KMS-11 (cell line): ENCODE measurements around the gene LDLRAD2.
"Not testable (repeated sequence)": the region's sequence is repeated elsewhere in the genome, so short reads cannot be mapped to it uniquely, and the experiment has no call there.

Experiments used
- H2AFZ ChIP-seq: fragments of 200-600 bp; sonication (generic); 2 replicates; pipeline ENCODE4 v1.6.1; 2016; ENCODE audit warnings: antibody characterized with exemption, mixed run types, low read depth
- H3K27ac ChIP-seq: fragments of 200-600 bp; sonication (generic); 2 replicates; pipeline ENCODE4 v1.6.1; 2016; ENCODE audit warnings: mild to moderate bottlenecking, mixed run types
- H3K27me3 ChIP-seq: fragments of 200-600 bp; sonication (generic); 2 replicates; pipeline ENCODE4 v1.6.1; 2017; ENCODE audit warnings: mild to moderate bottlenecking, low read depth, mixed run types, moderate library complexity; ENCODE audit not compliant: insufficient read depth
- H3K36me3 ChIP-seq: fragments of 200-600 bp; sonication (generic); 2 replicates; pipeline ENCODE4 v1.6.1; 2017; ENCODE audit warnings: mild to moderate bottlenecking, mixed run types; ENCODE audit not compliant: insufficient read depth
- H3K4me1 ChIP-seq: fragments of 200-600 bp; sonication (generic); 2 replicates; pipeline ENCODE4 v1.6.1; 2016; ENCODE audit warnings: mild to moderate bottlenecking, low read depth, mixed run types; ENCODE audit not compliant: poor library complexity, severe bottlenecking
- H3K4me2 ChIP-seq: fragments of 200-600 bp; sonication (generic); 2 replicates; pipeline ENCODE4 v1.7.0; 2016; ENCODE audit warnings: mild to moderate bottlenecking, mixed run types
- H3K4me3 ChIP-seq: fragments of 200-600 bp; sonication (generic); IDR thresholded peaks from 2 replicates; pipeline ENCODE4 v1.6.1; 2017; ENCODE audit warnings: low read depth, low read length, mixed read lengths; ENCODE audit not compliant: insufficient read depth
- H3K79me2 ChIP-seq: fragments of 200-600 bp; sonication (generic); 2 replicates; pipeline ENCODE4 v1.6.1; 2016; ENCODE audit warnings: low read depth, mixed run types; ENCODE audit not compliant: insufficient read depth
- H3K9ac ChIP-seq: fragments of 200-600 bp; sonication (generic); 2 replicates; pipeline ENCODE4 v1.6.1; 2016; ENCODE audit warnings: mild to moderate bottlenecking, mixed run types
- H4K20me1 ChIP-seq: fragments of 200-600 bp; sonication (generic); 2 replicates; pipeline ENCODE4 v1.6.1; 2016; ENCODE audit warnings: mild to moderate bottlenecking, mixed run types; ENCODE audit not compliant: insufficient read depth
- TF ChIP-seq, protein P1 (sequence below): fragments of 200-600 bp; sonication (generic); conservative IDR thresholded peaks from 2 replicates; pipeline ENCODE4 v1.6.1; 2017; ENCODE audit warnings: low read depth, mild to moderate bottlenecking, antibody characterized with exemption, low read length, moderate library complexity, mixed read lengths

Gene LDLRAD2

DNA sequence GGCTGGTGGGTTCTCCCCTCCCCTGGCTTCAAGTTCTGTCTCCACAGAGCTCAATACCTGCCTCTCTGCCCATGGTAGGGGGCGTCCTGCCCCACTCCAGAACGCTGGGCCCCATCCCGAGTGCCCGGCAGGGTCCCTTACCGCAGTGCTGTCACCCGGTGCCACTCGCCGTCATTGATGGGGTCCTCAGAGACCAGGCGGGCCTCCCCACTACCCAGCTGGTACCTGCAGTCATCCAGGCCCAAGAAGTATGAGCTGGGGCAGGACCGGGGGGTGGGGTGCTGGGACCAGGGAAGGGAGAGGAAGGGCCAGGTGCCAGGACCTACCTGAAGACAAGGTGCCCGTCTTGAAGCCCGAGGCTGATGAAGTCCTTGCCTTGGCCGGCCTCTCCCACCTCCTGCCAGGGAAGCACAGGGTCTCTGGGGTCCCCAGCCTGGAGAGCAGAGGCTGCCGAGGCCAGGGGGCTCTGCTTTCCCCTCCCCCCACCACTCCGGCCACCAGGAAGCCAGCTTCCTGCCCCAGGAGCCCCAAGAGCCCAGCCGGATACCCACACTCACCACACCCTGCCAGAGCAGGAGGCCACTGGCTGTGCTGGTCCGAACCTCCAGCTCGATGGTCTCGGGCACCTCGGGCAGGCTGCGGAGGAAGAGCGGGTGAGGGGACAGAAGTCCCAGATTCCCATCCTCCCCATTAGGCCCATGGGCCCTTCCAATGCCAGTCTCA lies 12.1 kb downstream of the LDLRAD2 start:
- no peaks in the 10 kb centered on the region for H3K36me3 ChIP-seq
- H3K9ac ChIP-seq: no peak overlapping the region
- no peaks in the 10 kb centered on the region for H4K20me1 ChIP-seq
- no peaks in the 10 kb centered on the region; the same call in 1 of the 2 replicates for H3K27me3 ChIP-seq
- TF ChIP-seq, protein P1, sequence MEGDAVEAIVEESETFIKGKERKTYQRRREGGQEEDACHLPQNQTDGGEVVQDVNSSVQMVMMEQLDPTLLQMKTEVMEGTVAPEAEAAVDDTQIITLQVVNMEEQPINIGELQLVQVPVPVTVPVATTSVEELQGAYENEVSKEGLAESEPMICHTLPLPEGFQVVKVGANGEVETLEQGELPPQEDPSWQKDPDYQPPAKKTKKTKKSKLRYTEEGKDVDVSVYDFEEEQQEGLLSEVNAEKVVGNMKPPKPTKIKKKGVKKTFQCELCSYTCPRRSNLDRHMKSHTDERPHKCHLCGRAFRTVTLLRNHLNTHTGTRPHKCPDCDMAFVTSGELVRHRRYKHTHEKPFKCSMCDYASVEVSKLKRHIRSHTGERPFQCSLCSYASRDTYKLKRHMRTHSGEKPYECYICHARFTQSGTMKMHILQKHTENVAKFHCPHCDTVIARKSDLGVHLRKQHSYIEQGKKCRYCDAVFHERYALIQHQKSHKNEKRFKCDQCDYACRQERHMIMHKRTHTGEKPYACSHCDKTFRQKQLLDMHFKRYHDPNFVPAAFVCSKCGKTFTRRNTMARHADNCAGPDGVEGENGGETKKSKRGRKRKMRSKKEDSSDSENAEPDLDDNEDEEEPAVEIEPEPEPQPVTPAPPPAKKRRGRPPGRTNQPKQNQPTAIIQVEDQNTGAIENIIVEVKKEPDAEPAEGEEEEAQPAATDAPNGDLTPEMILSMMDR: no peak
- no peaks in the 10 kb centered on the region for H3K4me1 ChIP-seq
- H3K27ac ChIP-seq: no peak overlapping the region
- no peaks in the 10 kb centered on the region for H3K79me2 ChIP-seq
- no peak overlapping the region for H3K4me2 ChIP-seq
- no peak overlapping the region for H3K4me3 ChIP-seq
- H2AFZ ChIP-seq: no peak overlapping the region

DNA sequence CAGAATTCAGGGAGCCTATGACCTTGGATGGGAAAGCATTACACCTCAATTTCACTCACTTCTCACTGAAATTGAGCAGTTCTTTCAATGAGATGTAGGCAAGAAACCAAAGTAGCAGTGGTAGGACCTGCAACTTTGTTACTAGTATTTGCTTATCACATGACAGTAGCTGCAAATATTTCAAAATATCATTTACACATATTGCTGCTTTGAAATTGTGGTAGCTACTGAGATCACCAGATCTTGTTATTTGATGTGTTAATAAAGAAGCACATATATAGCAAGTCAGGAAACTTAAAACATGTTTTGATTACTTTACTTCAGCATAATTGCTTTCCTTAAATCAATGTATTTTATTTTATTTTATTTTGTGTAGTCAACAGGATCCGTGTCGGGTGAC lies 12.9 kb downstream of the LDLRAD2 start:
- H4K20me1 ChIP-seq: no peaks in the 10 kb centered on the region
- H3K27ac ChIP-seq: no peak overlapping the region
- TF ChIP-seq, protein P1: no peak
- H3K27me3 ChIP-seq: no peaks in the 10 kb centered on the region; the same call in 1 of the 2 replicates
- H3K4me1 ChIP-seq: no peaks in the 10 kb centered on the region
- no peak overlapping the region for H3K4me2 ChIP-seq
- no peak overlapping the region for H2AFZ ChIP-seq
- H3K9ac ChIP-seq: no peak overlapping the region
- no peak overlapping the region for H3K4me3 ChIP-seq
- no peaks in the 10 kb centered on the region for H3K36me3 ChIP-seq
- H3K79me2 ChIP-seq: no peaks in the 10 kb centered on the region

DNA sequence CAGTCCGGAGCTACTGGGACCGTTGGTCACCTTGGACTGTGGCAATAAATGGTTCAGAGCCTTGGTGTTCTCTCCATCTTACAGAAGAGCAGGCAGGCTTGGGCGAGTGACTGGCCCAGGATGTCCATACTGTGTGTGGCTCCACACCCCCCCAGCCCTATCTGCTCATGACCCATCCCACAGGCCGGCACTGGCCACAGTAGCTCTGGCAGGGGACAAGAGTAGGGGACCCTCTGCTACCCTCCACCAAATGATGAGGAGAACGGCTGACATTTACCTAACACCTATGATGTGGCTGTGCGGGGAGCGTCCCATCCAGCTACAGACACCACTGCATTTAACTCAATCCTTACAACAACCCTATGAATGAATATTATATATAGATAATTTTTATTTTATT lies 13.3 kb downstream of the LDLRAD2 start:
- no peaks in the 10 kb centered on the region for H3K79me2 ChIP-seq
- no peaks in the 10 kb centered on the region for H4K20me1 ChIP-seq
- no peaks in the 10 kb centered on the region for H3K4me1 ChIP-seq
- no peaks in the 10 kb centered on the region; the same call in 1 of the 2 replicates for H3K27me3 ChIP-seq
- H3K4me3 ChIP-seq: no peak overlapping the region
- H3K27ac ChIP-seq: no peak overlapping the region
- TF ChIP-seq, protein P1: no peak
- H3K4me2 ChIP-seq: no peak overlapping the region
- H2AFZ ChIP-seq: no peak overlapping the region
- H3K9ac ChIP-seq: no peak overlapping the region
- H3K36me3 ChIP-seq: no peaks in the 10 kb centered on the region

DNA sequence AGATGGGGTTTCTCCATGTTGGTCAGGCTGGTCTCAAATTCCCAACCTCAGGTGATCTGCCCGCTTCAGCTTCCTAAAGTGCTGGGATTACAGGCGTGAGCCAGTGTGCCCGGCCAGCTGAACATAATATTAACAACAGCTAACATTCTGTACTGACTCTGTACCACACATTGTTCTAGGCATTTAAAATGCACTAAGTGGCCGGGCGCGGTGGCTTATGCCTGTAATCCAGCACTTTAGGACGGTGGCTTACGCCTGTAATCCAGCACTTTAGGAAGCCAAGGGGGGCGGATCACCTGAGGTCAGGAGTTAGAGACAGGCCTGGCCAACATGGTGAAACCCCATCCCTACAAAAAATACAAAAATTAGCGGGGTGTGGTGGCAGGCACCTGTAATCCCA lies 14.6 kb downstream of the LDLRAD2 start:
- not testable (repeated sequence) for H3K4me1 ChIP-seq, H3K4me2 ChIP-seq, H3K79me2 ChIP-seq, H4K20me1 ChIP-seq, H3K9ac ChIP-seq, H3K27ac ChIP-seq, H2AFZ ChIP-seq, H3K27me3 ChIP-seq, H3K36me3 ChIP-seq, H3K4me3 ChIP-seq

DNA sequence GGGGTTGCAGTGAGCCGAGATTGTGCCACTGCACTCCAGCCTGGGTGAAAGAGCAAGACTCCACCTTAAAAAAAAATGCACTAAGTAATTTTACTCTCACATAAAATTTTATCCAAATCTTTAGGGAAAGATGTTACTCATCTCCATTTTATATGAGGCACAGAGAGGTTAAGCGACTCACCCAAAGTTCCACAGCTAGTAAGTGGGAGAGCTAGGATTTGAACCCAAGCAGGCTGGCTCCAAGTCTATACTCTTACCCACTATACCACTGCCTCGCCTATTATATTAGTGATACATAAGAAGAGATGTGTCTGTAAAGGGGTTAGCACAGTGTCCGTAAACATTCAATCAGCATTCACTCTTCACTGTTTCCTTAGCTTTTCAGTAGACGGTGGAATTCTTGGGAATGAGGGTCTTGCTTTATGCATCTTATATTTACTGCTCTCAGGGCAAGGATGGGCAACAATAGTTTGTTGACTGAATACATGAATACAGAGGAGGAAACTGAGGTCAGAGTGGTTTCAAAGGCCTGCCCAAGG lies 15.1 kb downstream of the LDLRAD2 start:
- TF ChIP-seq, protein P1: no peak
- Histone ChIP-seq H2AFZ (no peak overlapping the region), H3K27me3 (no peaks in the 10 kb centered on the region; the same call in 1 of the 2 replicates), H4K20me1 (no peaks in the 10 kb centered on the region), H3K36me3 (no peaks in the 10 kb centered on the region), H3K4me3 (no peak overlapping the region), H3K79me2 (no peaks in the 10 kb centered on the region), H3K4me2 (no peak overlapping the region), H3K27ac (no peak overlapping the region), H3K4me1 (no peaks in the 10 kb centered on the region), H3K9ac (no peak overlapping the region)
